Activated CD8-positive, alpha-beta memory T cell treated with anti-CD3 and anti-CD28 coated beads for 4 hours (primary cell): Measurements from ENCODE around the gene PRR35.
"Not testable (repeated sequence)": the region's sequence is repeated elsewhere in the genome, so short reads cannot be mapped to it uniquely, and the experiment has no call there.

Experiments
- DNase-seq, 2 donors: peaks; one replicate each; pipeline ENCODE4 v3.0.0-alpha.2; 2020; ENCODE audit warnings: low read depth in 2 of 2

Gene PRR35

DNA sequence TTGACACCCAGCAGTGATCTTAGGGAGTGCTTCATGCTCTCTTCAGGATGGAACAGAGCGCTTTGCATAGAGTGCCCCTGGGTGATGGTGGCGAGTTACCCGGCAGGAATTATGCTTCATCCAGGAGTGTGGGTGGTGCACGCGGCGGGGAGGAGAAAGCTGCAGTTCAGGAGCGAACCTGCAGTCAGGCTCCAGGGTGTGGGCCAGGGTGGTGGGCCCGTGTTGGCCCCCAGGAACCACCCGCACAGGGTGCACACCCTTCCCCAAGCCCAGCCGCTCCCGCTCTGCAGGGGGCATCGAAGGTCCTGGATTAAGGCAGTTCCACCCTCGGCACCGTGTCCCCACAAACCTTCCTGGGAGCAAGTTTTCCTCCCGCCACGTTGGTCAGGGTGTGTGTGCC, 33.6 kb downstream of the PRR35 start:
- no peak for DNase-seq

DNA sequence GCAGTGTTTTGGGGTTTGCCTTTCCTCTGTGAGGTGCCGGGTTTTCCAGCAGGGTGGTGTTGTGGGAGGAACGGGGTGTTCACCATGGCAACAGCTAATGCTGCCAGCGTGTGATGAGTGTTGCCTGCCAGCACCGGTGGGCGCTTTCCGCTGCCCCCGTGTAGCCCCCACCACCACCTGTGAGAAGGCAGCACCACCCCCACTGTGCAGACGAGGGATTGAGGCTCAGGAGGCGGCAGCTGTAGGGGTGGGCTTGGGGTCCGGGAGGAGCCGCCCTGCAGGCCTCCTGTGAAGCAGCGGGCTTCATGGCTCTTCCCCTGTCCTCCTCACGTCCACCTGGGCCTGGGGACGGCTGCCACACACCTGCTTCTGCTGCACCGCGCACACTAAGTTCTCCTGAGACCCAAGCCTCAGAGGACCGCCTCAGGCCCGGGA, 34.9 kb downstream of the PRR35 start:
- no peak for DNase-seq

DNA sequence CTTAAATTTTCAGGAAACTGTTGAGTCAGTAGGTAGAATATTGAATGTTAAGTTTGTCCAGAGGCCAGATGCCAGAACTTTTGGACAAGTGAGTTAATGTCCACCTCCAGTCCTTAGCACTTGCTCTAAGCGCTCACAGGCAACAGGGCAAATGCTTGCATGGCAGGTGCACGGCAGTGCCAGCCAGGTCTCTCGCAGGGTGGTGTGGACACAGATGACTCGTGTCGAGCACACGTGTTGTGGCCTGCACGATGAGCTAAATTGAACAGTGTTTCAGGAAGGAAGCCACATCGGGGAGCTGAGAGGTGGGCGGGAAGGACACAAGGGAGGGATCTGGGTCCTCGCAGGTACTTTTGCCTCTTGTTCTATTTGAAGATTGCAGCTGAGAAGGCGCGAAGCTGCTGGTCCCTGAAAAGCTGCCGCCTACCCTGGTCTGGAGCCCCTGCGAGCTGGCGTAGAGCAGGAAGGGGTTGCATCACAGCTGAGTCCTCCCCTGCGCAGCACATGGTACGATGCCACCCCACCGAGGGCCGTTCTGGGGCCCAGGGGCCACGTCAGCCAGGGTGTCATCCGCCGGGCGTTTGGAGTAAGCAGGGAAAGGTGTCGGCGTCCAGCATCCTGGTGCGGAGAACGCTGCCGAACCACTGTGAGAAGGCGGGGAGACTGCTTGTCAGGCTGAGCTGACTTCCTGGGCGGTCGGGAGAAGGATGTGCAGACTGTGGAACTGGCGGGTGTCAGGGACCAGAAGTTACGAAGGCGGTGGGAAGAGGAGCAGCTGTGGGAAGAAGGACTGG, 35.9 kb downstream of the PRR35 start:
- no peak for DNase-seq

DNA sequence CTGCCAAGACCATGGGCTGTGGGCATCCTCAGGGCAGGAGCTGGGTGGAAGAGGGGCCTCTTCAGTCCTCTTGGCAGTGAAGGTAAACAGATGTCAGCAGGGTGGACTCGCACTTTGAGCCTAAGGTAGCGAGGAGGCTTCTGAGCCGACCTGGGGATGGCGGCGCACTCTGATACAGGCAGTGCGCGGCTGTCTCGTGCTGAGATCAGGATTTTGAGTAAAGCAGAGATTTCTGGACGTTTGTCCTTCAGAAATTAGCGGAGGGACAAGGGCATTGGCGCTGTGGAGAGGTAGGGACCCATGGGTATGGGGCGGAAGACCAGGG, 36.5 kb downstream of the PRR35 start:
- DNase-seq: no peak

- not testable (repeated sequence) for DNase-seq
Measured at GRCh38 chr16:597655-598054, 37.5 kb downstream of the PRR35 start.

DNA sequence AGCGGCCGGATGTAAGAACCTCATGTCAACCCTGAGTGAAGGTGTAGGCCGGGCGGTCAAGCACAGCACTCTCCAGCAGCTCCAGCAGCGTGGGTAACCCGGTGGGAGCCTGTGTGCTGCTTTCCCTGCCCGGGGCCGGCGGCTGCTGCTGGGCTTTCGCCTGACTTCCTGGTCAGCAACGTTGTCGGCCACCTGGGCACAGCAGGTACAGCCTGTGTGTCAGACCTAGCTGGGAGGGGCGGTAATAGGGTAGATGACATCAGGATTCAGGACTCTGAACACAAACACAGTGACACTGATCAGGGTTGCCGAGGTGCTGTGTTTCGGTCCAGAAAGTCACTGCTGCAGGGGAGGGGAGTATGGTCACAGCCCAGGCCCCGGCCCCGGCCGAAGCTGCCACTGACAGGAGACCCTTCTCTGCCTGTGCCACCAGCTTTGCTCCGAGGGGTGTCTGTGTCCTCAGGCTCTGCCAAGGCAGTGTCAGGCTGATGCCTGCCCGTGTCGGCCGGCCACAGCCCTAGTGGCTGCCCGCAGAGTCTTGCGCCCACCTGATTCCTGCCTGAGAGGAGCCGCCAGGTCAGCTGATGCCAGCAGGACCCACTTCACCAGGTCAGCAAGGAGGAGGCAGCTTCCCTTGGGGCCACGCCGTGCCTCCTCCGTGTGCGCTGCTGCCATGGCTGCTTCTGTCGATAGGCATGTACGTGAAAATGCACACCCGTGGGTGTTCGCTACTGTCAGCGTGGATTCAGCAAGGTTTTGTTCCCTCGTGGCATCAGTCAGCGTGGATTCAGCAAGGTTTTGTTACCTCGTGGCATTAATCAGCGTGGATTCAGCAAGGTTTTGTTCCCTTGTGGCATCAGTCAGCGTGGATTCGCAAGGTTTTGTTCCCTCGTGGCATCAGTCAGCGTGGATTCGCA, 38.9 kb downstream of the PRR35 start:
- DNase-seq: no peak

DNA sequence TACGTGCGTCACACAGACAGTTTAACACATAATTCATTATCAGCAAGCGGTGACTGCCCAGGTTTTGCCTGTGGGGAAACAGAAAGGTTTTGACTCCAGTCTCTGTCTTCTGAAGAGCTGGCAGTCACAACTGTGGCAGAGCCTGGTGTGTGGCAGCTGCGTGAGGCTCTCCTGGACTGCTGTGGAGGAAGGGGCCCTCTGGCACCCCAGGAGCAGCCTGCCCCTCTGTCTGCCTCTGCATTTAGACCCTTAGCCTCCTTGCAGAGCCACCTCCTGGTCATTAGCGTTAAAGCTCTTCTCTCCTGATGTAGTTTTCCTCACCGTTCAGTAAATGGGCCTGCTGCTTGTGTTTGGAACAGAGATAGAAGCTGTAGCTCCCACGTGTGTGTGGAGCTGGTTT, 40.6 kb downstream of the PRR35 start:
- DNase-seq: no peak

DNA sequence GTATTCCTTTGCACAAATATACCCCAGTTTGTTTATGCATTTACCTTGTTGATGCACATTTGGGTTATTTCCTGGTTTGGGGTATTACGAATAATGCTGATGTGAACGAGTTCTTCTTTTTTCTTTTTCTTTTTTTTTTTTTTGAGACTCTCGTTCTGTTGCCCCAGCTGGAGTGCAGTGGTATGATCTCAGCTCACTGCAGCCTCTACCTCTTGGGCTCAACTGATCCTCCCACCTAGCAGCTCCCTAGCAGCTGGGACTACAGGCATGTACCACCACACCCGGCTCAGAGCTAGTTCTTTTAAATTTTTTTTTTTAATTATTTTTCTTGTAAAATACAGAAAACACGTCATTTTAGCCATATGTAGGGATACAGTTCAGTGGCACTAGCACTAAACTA, 43.7 kb downstream of the PRR35 start:
- DNase-seq: no peak

DNA sequence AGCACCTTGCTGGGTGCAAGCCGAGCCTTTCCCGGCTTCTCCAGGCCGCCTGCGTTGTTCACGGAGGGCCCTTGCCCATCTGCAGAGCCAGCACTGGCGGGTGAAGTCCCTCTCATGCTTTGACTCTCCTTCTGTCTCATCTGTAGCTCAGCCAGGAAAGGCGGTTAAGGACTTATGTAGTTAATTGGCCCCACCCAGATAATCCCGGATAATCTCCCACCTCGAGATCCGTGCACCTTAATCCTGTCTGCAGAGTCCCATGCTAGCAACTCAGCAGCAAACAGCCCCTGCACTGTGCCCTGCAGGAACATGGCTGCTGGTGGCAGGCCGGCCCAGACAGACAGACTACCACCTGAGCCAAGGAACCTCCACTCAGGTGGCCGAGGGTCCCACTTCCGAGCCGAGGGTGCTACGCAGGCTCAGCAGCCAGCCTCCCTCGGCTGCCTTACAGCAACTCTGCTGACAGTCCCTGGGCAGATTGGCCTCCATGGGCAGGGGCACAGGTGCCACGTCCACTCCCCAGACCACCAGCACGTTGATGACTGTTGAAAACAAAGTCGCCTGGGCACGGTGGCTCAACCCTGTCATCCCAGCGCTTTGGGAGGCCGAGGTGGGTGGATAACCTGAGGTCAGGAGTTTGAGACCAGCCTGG, 46.6 kb downstream of the PRR35 start:
- no peak for DNase-seq

DNA sequence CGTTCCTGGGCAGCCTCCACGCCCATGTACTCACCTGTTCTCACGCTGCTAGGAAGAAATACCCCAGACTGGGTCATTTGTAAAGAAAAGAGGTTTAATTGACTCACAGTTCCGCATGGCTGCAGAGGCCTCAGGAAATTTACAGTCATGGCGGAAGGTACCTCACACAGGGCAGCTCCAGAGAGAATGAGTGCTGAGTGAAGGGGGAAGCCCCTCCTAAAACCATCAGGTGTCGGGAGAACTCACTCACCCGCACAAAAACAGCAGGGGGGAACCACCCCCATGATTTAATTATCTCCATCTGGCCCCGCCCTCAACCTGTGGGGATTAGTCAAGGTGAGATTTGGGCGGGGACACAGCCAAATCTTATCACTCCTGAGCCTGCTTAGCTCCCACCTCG, 47.8 kb downstream of the PRR35 start:
- DNase-seq: no peak

DNA sequence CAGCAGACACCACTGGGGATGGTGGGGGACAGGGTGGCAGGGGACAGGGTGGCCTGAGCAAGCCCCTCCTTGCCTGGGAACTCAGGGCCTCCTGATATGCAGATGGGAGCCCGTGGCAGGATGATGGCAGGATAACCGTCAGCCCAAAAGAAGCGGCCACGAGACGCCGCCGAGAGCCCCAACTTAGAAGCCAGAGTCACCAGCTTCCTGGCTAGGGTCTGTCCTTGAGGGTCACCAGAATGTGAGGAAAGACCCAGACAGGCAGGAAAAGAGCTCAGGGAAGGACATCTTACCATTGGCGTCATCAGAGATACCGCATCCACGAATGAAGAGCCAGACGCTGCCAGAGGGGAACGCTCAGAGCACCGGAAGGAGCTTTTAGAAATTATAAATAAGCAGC, 49.1 kb downstream of the PRR35 start:
- no peak for DNase-seq

GRCh38 chr16:609984-610383, 49.8 kb downstream of the PRR35 start:
- DNase-seq: no peak

DNA sequence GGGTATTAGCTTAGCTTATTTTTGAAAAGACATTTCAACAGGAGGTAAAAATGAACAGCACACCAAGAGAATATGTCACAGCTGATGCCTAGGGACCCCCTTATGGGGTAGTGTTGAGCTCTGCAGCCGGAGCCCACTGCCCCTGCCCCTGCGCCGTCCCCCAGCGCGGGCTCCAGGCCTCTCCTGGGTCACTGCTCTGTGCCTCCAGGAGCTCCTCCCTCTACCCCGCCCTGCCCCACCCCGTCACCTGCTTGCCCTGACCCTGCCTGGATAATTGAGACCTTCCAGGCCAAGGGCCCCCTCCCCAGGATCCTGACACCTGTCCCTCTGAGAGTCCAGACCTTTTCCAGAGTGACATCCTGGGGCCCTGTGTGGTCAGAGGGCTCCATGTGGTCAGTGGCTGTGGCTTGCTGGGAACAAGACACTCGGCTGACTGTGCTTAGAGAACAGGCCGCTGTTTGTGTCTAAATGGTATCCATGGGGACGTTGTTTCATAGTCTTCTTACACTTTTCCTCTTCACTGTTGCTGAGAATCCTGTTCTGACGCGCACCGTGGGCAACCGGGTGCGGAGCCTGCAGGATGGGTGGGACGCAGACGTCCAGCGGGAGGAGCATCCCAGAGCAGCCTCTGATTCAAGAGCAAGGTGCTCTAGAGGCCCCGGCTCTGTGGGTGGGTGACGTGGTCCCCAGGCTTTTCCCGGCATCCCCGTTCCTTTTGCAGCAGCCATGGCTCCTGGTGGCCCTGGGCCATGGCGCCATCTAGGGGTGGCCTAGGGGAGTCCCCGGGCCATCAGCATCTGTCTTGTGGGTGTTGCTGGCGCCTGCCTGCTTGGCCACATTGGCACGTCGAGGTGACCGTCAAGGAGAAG, 50.6 kb downstream of the PRR35 start:
- DNase-seq: no peak

DNA sequence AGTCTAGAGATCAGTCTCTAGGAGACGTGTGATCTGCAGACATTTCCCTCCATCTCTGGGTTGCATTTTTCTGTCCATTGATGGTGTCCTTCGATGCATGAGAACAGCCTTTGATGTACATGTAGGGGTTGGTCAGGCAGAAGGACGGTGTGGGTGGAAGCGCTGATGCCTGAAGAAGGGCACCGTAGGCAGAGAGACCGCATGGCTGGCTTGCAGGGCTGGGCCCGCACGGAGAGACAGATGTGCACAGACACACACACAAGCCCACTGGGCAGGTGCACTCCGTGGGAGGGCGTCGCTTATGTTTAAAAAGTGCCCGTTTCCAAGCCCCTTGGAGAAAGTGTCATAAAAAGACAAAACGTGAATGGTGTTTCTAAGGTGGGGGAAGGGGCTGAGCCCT, 54.9 kb downstream of the PRR35 start:
- no peak for DNase-seq
